Endothelial cell of umbilical vein (primary cell): ENCODE measurements around the gene SLC25A43.

Experiments used
- CTCF ChIP-seq, 2 donors: IDR thresholded peaks; 1 replicate in 1 of 2; 2 replicates in 1 of 2; pipeline ENCODE4 v1.5.1; 2011; ENCODE audit warnings: low read length in 2 of 2, mild to moderate bottlenecking in 2 of 2, moderate library complexity in 2 of 2, control low read depth in 1 of 2, inconsistent platforms in 1 of 2, low read depth in 1 of 2; ENCODE audit not compliant: insufficient read depth in 1 of 2; ENCODE audit errors: extremely low read depth in 1 of 2
- FOS ChIP-seq: IDR thresholded peaks from 2 replicates; pipeline ENCODE4 v1.6.1; 2011; ENCODE audit warnings: mild to moderate bottlenecking, low read length, moderate library complexity, borderline replicate concordance; ENCODE audit not compliant: insufficient read depth
- MAX ChIP-seq: IDR thresholded peaks from 2 replicates; pipeline ENCODE4 v1.6.1; 2011; ENCODE audit not compliant: insufficient read depth, insufficient read length

- TF ChIP-seq CTCF (IDR thresholded peaks at IDR 0.05; ENCODE audit: extremely low read depth in 1 of 2, insufficient read depth in 1 of 2, low read depth in 1 of 2, low read length in 2 of 2) (no peak), MAX (no peak), FOS (no peak)
These were observed 2.4 kb downstream of the SLC25A43 start for GRCh38 chrX:119401569-119401968.
